Astrocyte (in vitro differentiated cells and primary cell): ENCODE results near the gene RENBP.

ENCODE experiments used
- EZH2 ChIP-seq: IDR thresholded peaks from 2 replicates; pipeline ENCODE4 v1.6.1; 2012; ENCODE audit warnings: mild to moderate bottlenecking, low read length, inconsistent platforms; ENCODE audit not compliant: insufficient read depth
- TF ChIP-seq, protein P1 (sequence below): IDR thresholded peaks from 2 replicates; pipeline ENCODE4 v1.5.1; 2011; ENCODE audit warnings: low read depth, mild to moderate bottlenecking, inconsistent platforms, low read length, moderate library complexity; ENCODE audit not compliant: insufficient read depth

DNA sequence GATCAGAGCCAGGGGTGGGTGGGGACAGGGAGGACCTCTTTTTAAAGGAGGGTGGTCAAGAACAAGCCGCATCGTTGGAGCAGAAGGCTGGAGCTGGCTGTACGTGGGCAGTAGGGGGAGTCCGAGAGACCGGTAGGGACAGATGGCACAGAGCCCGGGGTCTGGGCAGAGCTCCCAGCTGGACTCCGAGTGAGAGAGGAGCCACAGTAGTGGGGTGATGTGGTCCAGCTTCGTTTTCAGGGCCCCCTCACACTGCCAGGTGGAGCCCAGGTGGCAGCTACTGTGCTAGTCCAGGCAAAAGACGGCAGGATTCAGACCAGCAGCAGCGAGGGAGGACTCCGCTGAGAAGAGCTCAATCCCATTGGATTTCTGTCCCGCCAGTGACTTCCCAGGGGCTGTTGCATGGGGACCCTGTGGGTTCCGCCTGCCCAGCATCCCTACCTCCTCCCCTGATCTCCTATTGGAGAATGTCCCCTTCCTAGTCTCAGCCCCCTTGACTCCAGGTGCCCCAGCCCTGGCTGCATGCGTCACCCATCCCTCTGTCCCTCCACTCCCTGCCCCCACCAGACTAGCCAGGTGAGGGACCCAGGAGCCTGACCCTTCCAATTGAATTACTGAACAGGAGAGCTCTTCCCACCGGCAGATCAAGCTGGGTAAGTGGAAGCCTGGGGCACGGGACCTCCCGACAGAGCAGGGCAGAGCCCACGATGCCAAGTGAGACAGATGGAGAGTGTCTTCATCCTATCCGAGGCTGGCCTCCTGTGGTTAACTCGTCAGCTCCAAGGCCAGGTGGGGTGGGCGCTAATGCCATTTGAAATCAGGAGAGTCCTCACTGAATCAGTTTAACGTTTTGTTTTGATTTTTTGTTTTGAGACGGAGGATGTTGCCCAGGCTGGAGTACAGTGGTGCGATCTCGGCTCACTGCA lies 21.2 kb downstream of the RENBP start:
- TF ChIP-seq, protein P1, sequence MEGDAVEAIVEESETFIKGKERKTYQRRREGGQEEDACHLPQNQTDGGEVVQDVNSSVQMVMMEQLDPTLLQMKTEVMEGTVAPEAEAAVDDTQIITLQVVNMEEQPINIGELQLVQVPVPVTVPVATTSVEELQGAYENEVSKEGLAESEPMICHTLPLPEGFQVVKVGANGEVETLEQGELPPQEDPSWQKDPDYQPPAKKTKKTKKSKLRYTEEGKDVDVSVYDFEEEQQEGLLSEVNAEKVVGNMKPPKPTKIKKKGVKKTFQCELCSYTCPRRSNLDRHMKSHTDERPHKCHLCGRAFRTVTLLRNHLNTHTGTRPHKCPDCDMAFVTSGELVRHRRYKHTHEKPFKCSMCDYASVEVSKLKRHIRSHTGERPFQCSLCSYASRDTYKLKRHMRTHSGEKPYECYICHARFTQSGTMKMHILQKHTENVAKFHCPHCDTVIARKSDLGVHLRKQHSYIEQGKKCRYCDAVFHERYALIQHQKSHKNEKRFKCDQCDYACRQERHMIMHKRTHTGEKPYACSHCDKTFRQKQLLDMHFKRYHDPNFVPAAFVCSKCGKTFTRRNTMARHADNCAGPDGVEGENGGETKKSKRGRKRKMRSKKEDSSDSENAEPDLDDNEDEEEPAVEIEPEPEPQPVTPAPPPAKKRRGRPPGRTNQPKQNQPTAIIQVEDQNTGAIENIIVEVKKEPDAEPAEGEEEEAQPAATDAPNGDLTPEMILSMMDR, result peak; percentile 19
- TF ChIP-seq EZH2, result no peak
